Activated CD4-positive, CD25-positive, alpha-beta regulatory T cell treated with anti-CD3 and anti-CD28 coated beads, Interleukin-2, amount 50 U/mL, for 72 hours (primary cell): Measurements from ENCODE around the gene FAM153A.
"Not testable (repeated sequence)": the region's sequence is repeated elsewhere in the genome, so short reads cannot be mapped to it uniquely, and the experiment has no call there.

Experiments
- DNase-seq: peaks from one replicate; pipeline ENCODE4 v3.0.0; 2021

FAM153A gene

DNA sequence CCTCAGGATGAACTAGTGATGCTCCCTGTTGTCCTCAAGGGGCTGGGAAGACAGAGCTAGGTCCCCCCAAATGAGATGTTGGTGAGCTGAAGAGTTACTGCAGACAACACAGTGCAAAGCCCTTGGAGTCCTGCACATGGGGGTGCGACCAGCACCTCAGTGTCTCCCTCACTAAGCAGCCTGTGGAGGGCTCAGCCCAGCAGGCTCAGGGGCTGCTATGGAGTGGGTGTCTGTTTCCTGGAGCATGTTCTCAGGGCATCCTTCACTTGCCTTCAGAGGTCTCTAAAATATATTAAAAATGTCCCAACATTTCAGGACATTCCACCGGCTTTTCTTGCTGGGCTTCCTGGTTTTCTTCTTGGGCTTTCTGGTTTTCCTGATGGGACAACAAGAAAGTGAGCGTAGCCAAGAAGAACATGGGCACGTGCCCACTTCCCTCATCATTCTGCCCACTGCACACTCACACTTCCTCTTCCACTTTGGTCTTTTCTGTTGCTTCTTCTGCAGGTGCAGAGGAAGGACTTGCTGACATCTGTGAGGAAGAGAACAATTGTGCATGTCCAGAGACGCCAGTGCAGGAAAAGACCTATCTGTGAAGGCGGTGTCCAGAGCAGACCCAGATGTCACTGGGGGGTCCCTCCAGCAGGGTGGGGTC lies 58.7 kb downstream of the FAM153A start:
- DNase-seq = not testable (repeated sequence)

DNA sequence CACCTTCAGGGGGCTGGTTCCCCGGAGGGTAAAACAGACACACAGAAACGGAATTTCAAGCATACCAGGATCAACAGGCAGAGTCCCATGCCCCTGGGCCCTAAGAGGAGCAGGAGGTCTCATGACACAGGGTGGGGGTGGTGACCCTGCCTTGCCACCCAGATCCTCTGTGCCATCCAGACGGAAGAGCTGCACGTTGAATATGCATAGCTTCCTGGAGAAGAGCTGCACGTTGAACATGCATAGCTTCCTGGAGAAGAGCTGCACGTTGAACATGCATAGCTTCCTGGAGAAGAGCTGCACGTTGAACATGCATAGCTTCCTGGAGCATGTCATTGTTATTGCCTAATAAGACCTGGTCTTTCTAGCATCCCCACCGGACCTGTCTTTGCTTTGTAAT lies 59.9 kb downstream of the FAM153A start:
- DNase-seq = not testable (repeated sequence)

GRCh38 chr5:177719989-177720388 lies 62.7 kb downstream of the FAM153A start:
- DNase-seq = not testable (repeated sequence)

DNA sequence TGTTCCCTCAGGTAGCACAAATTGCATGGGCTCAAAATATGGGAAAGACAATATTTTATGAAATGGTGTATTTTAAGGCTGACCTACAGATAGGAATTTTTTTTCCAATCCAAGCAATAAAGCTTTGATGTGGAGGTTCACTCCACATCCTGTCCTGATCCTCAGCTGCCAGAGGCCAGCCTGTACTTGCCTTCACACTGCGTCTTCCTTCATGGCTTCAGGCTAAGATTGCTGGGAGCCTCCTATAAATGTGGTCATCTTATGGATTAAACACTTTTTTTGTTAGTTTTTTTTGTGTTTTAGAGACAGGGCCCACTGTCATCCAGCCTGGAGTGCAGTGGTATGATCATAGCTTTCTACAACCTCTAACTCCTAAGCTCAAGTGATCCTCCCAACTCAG lies 67.3 kb downstream of the FAM153A start:
- DNase-seq = not testable (repeated sequence)

- DNase-seq = not testable (repeated sequence)
Observed at GRCh38 chr5:177696100-177696499, 86.6 kb downstream of the FAM153A start.

GRCh38 chr5:177695356-177695930 lies 87.3 kb downstream of the FAM153A start:
- DNase-seq = not testable (repeated sequence)

GRCh38 chr5:177694518-177694835 lies 88.2 kb downstream of the FAM153A start:
- not testable (repeated sequence) for DNase-seq

- DNase-seq = not testable (repeated sequence)
Observed at GRCh38 chr5:177693671-177694517, 88.8 kb downstream of the FAM153A start.

DNA sequence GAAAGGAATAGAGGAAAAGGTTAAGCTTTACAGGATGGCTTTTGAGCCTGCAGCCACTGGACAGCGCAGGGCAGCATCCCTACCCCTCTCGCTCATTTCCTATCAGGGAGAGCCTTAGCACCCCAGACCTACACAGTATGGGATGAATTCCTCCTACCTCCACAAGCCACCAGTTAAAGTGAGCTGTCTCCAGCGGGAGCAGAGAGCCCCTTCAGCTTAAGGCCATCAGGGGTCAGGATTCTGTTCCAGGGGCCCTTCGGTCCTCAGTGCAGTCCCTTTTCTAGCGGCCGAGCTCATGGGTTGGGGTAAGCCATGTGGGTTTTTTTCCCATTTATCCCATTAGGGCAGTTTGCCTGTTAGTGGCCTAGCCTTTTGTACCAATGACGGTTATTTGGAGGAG lies 89.7 kb downstream of the FAM153A start:
- not testable (repeated sequence) for DNase-seq

DNA sequence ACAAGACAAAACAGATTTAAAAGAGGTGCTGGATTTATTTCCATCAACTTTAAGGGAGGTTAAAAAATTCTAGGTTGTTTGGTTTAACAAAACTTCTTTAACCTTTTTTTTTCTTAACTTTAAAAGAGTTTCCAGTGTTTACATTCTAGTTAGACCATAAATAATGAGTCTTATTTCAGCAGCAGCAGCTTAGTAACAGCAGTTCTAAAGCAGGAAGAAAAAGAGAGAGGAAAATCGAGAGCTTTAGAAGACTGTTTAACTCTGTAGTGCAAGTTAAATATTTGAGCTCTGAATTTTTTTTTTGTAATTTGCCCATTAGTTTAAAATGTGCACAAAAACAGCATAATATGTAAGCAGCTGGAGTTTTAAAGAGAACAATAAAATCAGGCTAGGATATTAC lies 90.2 kb downstream of the FAM153A start:
- not testable (repeated sequence) for DNase-seq

GRCh38 chr5:177689011-177689610 lies 93.6 kb downstream of the FAM153A start:
- DNase-seq = not testable (repeated sequence)

DNA sequence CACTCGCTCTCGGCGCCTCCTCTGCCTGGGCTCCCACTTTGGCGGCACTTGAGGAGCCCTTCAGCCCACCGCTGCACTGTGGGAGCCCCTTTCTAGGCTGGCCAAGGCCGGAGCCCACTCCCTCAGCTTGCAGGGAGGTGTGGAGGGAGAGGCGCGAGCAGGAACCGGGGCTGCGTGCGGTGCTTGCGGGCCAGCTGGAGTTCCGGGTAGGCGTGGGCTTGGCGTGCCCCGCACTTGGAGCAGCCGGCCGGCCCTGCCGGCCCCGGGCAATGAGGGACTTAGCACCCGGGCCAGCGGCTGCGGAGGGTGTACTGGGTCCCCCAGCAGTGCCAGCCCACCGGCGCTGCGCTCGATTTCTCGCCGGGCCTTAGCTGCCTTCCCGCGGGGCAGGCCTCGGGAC lies 94.6 kb downstream of the FAM153A start:
- not testable (repeated sequence) for DNase-seq

- not testable (repeated sequence) for DNase-seq
Observed at GRCh38 chr5:177681920-177682319, 100.8 kb downstream of the FAM153A start.
